NCI-H128 (cell line): ENCODE measurements around the gene LDB1.

Source experiments
- DNase-seq: peaks from one replicate; lab custom pipeline; 2025; ENCODE audit not compliant: unreplicated experiment; lab: John Stamatoyannopoulos, UW

Gene LDB1

GRCh38 chr10:102120142-102120990 is at the start of gene LDB1:
Gene LDB1 (minus strand): TSS chr10:102120368. CDS start chr10:102120110, 258 bp downstream.
- peak; percentile 68 for DNase-seq

DNA sequence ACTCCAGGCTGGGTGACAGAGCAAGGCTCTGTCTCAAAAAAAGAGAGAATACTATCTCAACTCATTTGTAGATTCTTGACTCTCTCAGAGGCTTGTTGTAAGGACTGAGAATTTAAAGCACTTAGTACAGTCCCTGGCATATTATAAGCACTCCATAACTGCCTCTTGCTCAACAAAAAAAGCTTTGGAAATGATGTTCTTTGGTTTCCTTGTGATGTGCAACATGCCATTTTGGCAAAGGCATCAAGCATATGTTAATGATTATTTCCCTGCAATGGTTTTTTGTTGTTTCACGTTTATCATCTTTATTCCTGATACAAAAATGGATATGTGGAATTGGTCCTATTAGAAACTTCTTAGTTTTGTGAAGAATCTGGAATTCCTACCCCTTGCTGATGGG is 47.7 kb upstream of the LDB1 start:
- no peak for DNase-seq

GRCh38 chr10:102163342-102163989 is 43.3 kb upstream of the LDB1 start:
- no peak for DNase-seq

- no peak for DNase-seq
Observed at GRCh38 chr10:102159831-102160230, 39.7 kb upstream of the LDB1 start.

DNA sequence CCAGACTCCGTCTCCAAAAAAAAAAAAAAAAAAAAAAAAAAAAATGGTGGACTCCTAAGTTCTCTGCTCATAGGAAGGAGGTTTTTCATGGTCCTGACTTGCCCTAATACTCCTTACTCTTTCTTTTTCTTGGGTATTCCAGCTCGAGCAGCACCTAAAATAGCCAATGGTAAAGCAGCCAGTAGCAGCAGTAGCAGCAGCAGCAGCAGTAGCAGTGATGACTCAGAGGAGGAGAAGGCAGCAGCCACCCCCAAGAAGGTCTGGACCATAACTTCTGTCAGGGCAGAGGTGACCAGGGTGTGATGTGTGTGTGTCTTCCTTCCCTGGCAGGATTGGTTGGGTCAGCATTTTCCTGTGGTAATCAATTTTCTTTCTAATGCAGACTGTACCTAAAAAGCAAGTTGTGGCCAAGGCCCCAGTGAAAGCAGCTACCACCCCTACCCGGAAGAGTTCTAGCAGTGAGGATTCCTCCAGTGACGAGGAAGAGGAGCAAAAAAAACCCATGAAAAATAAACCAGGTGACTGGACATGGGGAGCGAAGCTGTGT is 39.0 kb upstream of the LDB1 start:
- DNase-seq = no peak

- no peak for DNase-seq
Observed at GRCh38 chr10:102157224-102157623, 37.1 kb upstream of the LDB1 start.

GRCh38 chr10:102154466-102155116 is 34.4 kb upstream of the LDB1 start:
- DNase-seq = no peak

DNA sequence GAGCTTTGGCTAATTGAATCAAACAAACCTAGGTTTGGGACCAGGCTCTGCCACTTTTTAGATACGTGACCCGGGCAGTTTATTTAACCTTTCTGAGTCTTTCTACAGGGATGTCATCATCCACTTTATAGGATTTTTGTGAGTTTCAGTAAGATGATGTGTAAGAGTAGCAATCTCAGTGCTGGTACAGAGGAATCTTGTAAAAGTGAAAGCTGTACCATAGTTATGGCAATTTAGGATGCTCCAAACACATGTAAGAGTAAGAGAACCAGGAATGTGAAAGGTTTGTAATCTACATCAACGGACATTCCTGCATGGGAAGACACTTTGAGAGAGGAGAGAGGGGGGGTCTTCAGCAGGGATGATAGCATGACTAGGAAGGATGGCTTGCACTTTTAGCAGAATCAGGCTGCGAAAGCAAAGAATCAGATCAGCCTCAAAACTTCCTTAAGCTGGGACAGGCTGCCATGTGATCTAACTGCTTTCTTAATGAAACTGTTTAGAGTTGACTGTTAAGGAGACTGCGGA is 33.0 kb upstream of the LDB1 start:
- DNase-seq = no peak

- no peak for DNase-seq
Observed at GRCh38 chr10:102152545-102152890, 32.4 kb upstream of the LDB1 start.

GRCh38 chr10:102151774-102152544 is 31.8 kb upstream of the LDB1 start, which contains the start of gene NOLC1:
Gene NOLC1 (plus strand): TSS chr10:102152389. CDS start chr10:102152411, 22 bp downstream.
- peak; percentile 90 for DNase-seq

GRCh38 chr10:102150970-102151773 is 31.0 kb upstream of the LDB1 start:
- DNase-seq = no peak

DNA sequence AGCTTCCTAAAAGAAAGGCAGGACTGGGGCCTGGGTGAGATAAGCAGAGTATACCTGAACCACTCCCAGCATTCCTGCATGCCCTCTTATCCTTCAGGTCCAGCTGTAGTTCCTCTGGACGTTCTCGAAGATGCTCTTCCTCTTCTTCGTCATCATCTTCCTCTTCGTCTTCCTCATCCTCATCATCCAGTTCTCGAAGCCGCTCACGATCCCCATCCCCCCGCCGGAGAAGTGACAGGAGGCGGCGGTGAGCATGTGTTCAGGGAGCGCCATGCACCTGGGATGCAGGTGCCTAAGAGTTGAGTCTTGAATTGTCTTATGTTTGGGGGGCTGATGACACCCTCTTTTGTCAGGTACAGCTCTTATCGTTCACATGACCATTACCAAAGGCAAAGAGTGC is 28.1 kb upstream of the LDB1 start:
- DNase-seq = no peak

DNA sequence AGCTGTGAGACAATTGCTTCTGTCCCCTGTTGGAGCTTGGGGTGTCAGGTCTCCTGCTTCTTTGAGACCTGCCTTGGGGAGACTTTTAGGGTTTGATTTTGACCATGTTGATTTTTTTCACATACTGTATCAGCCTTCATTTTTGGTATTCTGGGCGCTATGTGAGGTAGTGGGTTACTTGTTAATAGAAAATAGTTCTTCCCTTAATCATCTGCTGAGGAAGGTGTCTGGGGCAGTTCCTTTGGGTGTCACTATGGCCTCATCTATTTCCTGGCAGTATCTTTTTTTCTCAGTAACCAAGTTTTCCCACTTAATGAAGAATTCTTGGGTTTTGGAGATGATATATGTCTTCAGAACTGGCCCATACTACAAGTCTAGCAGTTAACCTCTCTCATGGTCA is 27.4 kb upstream of the LDB1 start:
- no peak for DNase-seq

- no peak for DNase-seq
Observed at GRCh38 chr10:102146971-102147428, 26.8 kb upstream of the LDB1 start.

GRCh38 chr10:102141583-102142107 is 21.5 kb upstream of the LDB1 start:
- no peak for DNase-seq

DNA sequence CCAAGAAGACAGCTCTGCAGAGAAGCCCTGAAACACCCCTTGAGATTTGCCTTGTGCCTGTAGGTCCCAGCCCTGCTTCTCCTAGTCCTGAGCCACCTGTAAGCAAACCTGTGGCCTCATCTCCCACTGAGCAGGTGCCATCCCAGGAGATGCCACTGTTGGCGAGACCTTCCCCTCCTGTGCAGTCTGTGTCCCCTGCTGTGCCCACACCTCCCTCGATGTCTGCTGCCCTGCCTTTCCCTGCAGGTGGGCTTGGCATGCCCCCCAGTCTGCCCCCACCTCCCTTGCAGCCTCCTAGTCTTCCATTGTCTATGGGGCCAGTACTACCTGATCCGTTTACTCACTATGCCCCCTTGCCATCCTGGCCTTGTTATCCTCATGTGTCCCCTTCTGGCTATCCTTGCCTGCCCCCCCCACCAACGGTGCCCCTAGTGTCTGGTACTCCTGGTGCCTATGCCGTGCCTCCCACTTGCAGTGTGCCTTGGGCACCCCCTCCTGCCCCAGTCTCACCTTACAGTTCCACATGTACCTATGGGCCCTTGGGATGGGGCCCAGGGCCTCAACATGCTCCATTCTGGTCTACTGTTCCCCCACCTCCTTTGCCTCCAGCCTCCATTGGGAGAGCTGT is 20.9 kb upstream of the LDB1 start:
- no peak for DNase-seq

DNA sequence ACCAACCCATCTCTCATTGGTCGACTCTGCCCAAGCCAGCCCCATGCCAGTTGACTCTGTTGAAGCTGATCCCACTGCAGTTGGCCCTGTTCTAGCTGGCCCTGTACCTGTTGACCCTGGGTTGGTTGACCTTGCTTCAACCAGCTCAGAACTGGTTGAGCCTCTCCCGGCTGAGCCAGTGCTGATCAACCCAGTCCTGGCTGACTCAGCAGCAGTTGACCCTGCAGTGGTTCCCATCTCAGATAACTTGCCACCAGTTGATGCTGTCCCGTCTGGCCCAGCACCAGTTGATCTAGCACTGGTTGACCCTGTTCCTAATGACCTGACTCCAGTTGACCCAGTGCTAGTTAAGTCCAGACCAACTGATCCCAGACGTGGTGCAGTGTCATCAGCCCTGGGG is 20.1 kb upstream of the LDB1 start:
- DNase-seq = no peak

DNA sequence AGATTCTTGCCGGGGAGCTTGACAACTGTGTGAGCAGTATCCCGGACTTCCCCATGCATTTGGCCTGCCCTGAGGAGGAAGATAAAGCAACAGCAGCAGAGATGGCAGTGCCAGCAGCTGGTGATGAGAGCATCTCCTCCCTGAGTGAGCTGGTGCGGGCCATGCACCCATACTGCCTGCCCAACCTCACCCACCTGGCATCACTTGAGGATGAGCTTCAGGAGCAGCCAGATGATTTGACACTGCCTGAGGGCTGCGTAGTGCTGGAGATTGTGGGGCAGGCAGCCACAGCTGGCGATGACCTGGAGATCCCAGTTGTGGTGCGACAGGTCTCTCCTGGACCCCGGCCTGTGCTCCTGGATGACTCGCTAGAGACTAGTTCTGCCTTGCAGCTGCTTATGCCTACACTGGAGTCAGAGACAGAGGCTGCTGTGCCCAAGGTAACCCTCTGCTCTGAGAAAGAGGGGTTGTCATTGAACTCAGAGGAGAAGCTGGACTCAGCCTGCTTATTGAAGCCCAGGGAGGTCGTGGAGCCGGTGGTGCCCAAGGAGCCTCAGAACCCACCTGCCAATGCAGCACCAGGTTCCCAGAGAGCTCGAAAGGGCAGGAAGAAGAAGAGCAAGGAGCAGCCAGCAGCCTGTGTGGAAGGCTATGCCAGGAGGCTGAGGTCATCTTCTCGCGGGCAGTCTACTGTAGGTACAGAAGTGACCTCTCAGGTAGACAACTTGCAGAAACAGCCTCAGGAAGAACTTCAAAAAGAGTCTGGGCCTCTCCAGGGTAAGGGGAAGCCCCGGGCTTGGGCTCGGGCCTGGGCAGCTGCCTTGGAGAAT is 19.3 kb upstream of the LDB1 start:
- DNase-seq = no peak
